HEK293T (cell line): ENCODE data around the gene R3HCC1L.

Experiments used
- CTCF ChIA-PET: fragments of 350-600 bp; formaldehyde crosslinking; extraction: SDS; loops from one replicate; lab custom pipeline; 2021; ENCODE audit warnings: antibody characterized with exemption, inconsistent platforms; lab: Yijun Ruan, JAX
- POLR2A ChIA-PET: fragments of 350-600 bp; formaldehyde crosslinking; extraction: SDS; loops from one replicate; lab custom pipeline; 2020; ENCODE audit warnings: antibody characterized with exemption, inconsistent platforms; lab: Yijun Ruan, JAX
- DNase-seq: peaks from one replicate; pipeline ENCODE4 v3.0.0; 2012; ENCODE audit warnings: mixed read lengths; ENCODE audit errors: extremely low spot score
- ARNT ChIP-seq: fragments of 450-650 bp; IDR thresholded peaks from 2 replicates; pipeline ENCODE4 v1.6.1; 2017; ENCODE audit warnings: mild to moderate bottlenecking
- BHLHE40 ChIP-seq: fragments of 450-650 bp; IDR thresholded peaks from 2 replicates; pipeline ENCODE4 v1.6.1; 2016; ENCODE audit warnings: mild to moderate bottlenecking, moderate library complexity, borderline replicate concordance
- CTBP1 ChIP-seq: fragments of 450-650 bp; IDR thresholded peaks from 2 replicates; pipeline ENCODE4 v1.6.1; 2016; ENCODE audit warnings: borderline replicate concordance
- ELF4 ChIP-seq: fragments of 450-650 bp; IDR thresholded peaks from 2 replicates; pipeline ENCODE4 v1.6.1; 2017; ENCODE audit warnings: antibody characterized with exemption
- FOXA1 ChIP-seq: fragments of 450-650 bp; IDR thresholded peaks from 2 replicates; pipeline ENCODE4 v1.6.1; 2016; ENCODE audit warnings: mild to moderate bottlenecking
- FOXK2 ChIP-seq: fragments of 450-650 bp; IDR thresholded peaks from 2 replicates; pipeline ENCODE4 v1.6.1; 2016; ENCODE audit warnings: mild to moderate bottlenecking
- FOXM1 ChIP-seq: fragments of 450-650 bp; IDR thresholded peaks from 2 replicates; pipeline ENCODE4 v1.6.1; 2017; ENCODE audit warnings: mild to moderate bottlenecking, borderline replicate concordance
- HDGF ChIP-seq: fragments of 450-650 bp; IDR thresholded peaks from 2 replicates; pipeline ENCODE4 v1.6.1; 2017; ENCODE audit warnings: antibody characterized with exemption, borderline replicate concordance
- L3MBTL2 ChIP-seq: fragments of 450-650 bp; conservative IDR thresholded peaks from 2 replicates; pipeline ENCODE4 v1.6.1; 2016; ENCODE audit warnings: mild to moderate bottlenecking
- LEF1 ChIP-seq: fragments of 450-650 bp; IDR thresholded peaks from 2 replicates; pipeline ENCODE4 v1.6.1; 2017; ENCODE audit warnings: mild to moderate bottlenecking, borderline replicate concordance
- NFRKB ChIP-seq: fragments of 450-650 bp; IDR thresholded peaks from 2 replicates; pipeline ENCODE4 v1.6.1; 2016; ENCODE audit warnings: mild to moderate bottlenecking, moderate library complexity
- PKNOX1 ChIP-seq: fragments of 450-650 bp; IDR thresholded peaks from 2 replicates; pipeline ENCODE4 v1.6.1; 2016
- SP1 ChIP-seq: fragments of 450-650 bp; IDR thresholded peaks from 2 replicates; pipeline ENCODE4 v1.6.1; 2017
- SUZ12 ChIP-seq: fragments of 450-650 bp; IDR thresholded peaks from 2 replicates; pipeline ENCODE4 v1.6.1; 2016; ENCODE audit warnings: mild to moderate bottlenecking
- TARDBP ChIP-seq: fragments of 450-650 bp; IDR thresholded peaks from 2 replicates; pipeline ENCODE4 v1.6.1; 2016
- ZNF384 ChIP-seq: fragments of 450-650 bp; IDR thresholded peaks from 2 replicates; pipeline ENCODE4 v1.6.1; 2016

The R3HCC1L gene

GRCh38 chr10:98205351-98205750 is 70.9 kb downstream of the R3HCC1L start:
- ChIA-PET CTCF (interaction anchor here (0.6 kb wide), 1 partner anchor 105 kb away, joined by 4 read pairs; no protein-coding TSS in a partner anchor), POLR2A (no interaction called here)
- no peak for DNase-seq
- TF ChIP-seq HDGF (no peak), LEF1 (no peak), L3MBTL2 (no peak), FOXM1 (no peak), ELF4 (no peak), TARDBP (no peak), FOXA1 (no peak), NFRKB (no peak), ARNT (no peak), PKNOX1 (no peak), BHLHE40 (no peak), SUZ12 (no peak), FOXK2 (no peak), CTBP1 (no peak), SP1 (no peak), ZNF384 (no peak)

- POLR2A ChIA-PET = no interaction called here
- DNase-seq = no peak
- CTCF ChIA-PET = no interaction called here
- TF ChIP-seq CTBP1 = no peak
- no peak for TF ChIP-seq SUZ12
- no peak for TF ChIP-seq FOXM1
- TF ChIP-seq BHLHE40 = no peak
- TF ChIP-seq L3MBTL2 = no peak
- no peak for TF ChIP-seq ZNF384
- TF ChIP-seq PKNOX1 = no peak
- no peak for TF ChIP-seq FOXA1
- TF ChIP-seq SP1 = no peak
- TF ChIP-seq HDGF = no peak
These were observed 74.5 kb downstream of the R3HCC1L start for GRCh38 chr10:98208925-98209324.

GRCh38 chr10:98209441-98209840 is 75.0 kb downstream of the R3HCC1L start:
- ChIA-PET CTCF (no interaction called here), POLR2A (no interaction called here)
- no peak for DNase-seq
- TF ChIP-seq PKNOX1 (no peak), SUZ12 (no peak), ARNT (no peak), BHLHE40 (no peak), NFRKB (no peak), FOXK2 (no peak), FOXM1 (no peak), SP1 (no peak), TARDBP (no peak), L3MBTL2 (no peak), ELF4 (no peak), HDGF (no peak), FOXA1 (no peak), ZNF384 (no peak), LEF1 (no peak), CTBP1 (no peak)

GRCh38 chr10:98212196-98212595 is 77.7 kb downstream of the R3HCC1L start:
- TF ChIP-seq FOXA1 (no peak), ELF4 (no peak), PKNOX1 (no peak), TARDBP (no peak), FOXM1 (no peak)
- no peak for DNase-seq
- ChIA-PET CTCF (interaction anchor here (1.2 kb wide), 1 partner anchor 42 kb away, joined by 3 read pairs; no protein-coding TSS in a partner anchor), POLR2A (no interaction called here)

GRCh38 chr10:98213740-98214139 is 79.3 kb downstream of the R3HCC1L start:
- CTCF ChIA-PET = no interaction called here
- POLR2A ChIA-PET = no interaction called here
- no peak for TF ChIP-seq CTBP1
- TF ChIP-seq SUZ12 = no peak
- DNase-seq = no peak

GRCh38 chr10:98215373-98215772 is 80.9 kb downstream of the R3HCC1L start:
- ChIA-PET POLR2A (no interaction called here), CTCF (no interaction called here)
- no peak for DNase-seq
- TF ChIP-seq LEF1 (no peak), FOXM1 (no peak), BHLHE40 (no peak), ELF4 (no peak), NFRKB (no peak)

GRCh38 chr10:98217801-98218200 is 83.3 kb downstream of the R3HCC1L start:
- TF ChIP-seq FOXM1 (no peak), NFRKB (no peak), PKNOX1 (no peak)
- POLR2A ChIA-PET = no interaction called here
- CTCF ChIA-PET = no interaction called here
- DNase-seq = no peak
